ENCODE measurements around the gene SMPD4. TPM values are rescaled to one million over a fixed set of nuclear protein-coding genes. Genes with fewer than 3 reads are reported as not detected.
"Not testable (repeated sequence)": the region's sequence is repeated elsewhere in the genome, so short reads cannot be mapped to it uniquely, and the experiment has no call there.

Gene SMPD4
- total and polyA plus RNA-seq, 3 donors from 2014 or later = 89.0 to 121 (median 101) TPM

- H3K27ac ChIP-seq; H3K9me3 ChIP-seq; DNase-seq; H3K36me3 ChIP-seq (ENCODE audit: low read depth, missing control alignments); H3K4me1 ChIP-seq; intact Hi-C loops (cut with DNase I; ENCODE audit: low total_unique reads); H3K4me3 ChIP-seq; H3K27me3 ChIP-seq: not testable (repeated sequence)
- WGBS, 2 donors = 81 to 88% methylated on average over 8 to 14 of the region's 15 CpGs
Measured at GRCh38 chr2:130138841-130139251, 42.6 kb downstream of the SMPD4 start.

- H3K27ac ChIP-seq; H3K9me3 ChIP-seq; DNase-seq; intact Hi-C loops (cut with DNase I; ENCODE audit: low total_unique reads); H3K36me3 ChIP-seq (ENCODE audit: low read depth, missing control alignments); H3K27me3 ChIP-seq; H3K4me1 ChIP-seq; H3K4me3 ChIP-seq: not testable (repeated sequence)
- 90% methylated on average over 5 of the region's 13 CpGs; no CpG with 5 or more reads in 1 of the 2 donors for WGBS, 2 donors
Measured at GRCh38 chr2:130138326-130138725, 43.1 kb downstream of the SMPD4 start.

GRCh38 chr2:130137118-130137517, 44.3 kb downstream of the SMPD4 start:
- H3K36me3 ChIP-seq (ENCODE audit: low read depth, missing control alignments); intact Hi-C loops (cut with DNase I; ENCODE audit: low total_unique reads); H3K27ac ChIP-seq; H3K27me3 ChIP-seq; DNase-seq; H3K4me1 ChIP-seq; H3K4me3 ChIP-seq; H3K9me3 ChIP-seq: not testable (repeated sequence)
- WGBS, 2 donors = 80% methylated on average over 5 of the region's 5 CpGs; no CpG with 5 or more reads in 1 of the 2 donors

- WGBS, 2 donors = 96% methylated on average over 9 of the region's 10 CpGs; no CpG with 5 or more reads in 1 of the 2 donors
- intact Hi-C loops (cut with DNase I; ENCODE audit: low total_unique reads); H3K9me3 ChIP-seq; H3K36me3 ChIP-seq (ENCODE audit: low read depth, missing control alignments); DNase-seq; H3K4me1 ChIP-seq; H3K4me3 ChIP-seq; H3K27ac ChIP-seq; H3K27me3 ChIP-seq: not testable (repeated sequence)
Measured at GRCh38 chr2:130136546-130136945, 44.9 kb downstream of the SMPD4 start.

GRCh38 chr2:130135692-130136541, 45.5 kb downstream of the SMPD4 start:
- 89 to 96% methylated on average over 7 to 15 of the region's 15 CpGs for WGBS, 2 donors
- Histone ChIP-seq H3K4me3 (no peak overlapping the region), H3K4me1 (no peaks in the 10 kb centered on the region), H3K27me3 (no peaks in the 10 kb centered on the region), H3K9me3 (no peaks in the 10 kb centered on the region), H3K27ac (no peak overlapping the region), H3K36me3 (ENCODE audit: low read depth, missing control alignments) (no peaks in the 10 kb centered on the region)
- no peak for DNase-seq
- TF ChIP-seq POLR2A (IDR thresholded peaks at IDR 0.05) (no peak), CTCF (IDR thresholded peaks at IDR 0.05) (no peak)
- intact Hi-C loops (cut with DNase I; ENCODE audit: low total_unique reads) = no loop called here

GRCh38 chr2:130129120-130129829, 52.1 kb downstream of the SMPD4 start, which contains the start of gene POTEF:
Gene POTEF (minus strand): TSS chr2:130129222. CDS start chr2:130120515, 8,707 bp downstream.
- H3K27me3 ChIP-seq; H3K9me3 ChIP-seq; H3K27ac ChIP-seq; H3K36me3 ChIP-seq (ENCODE audit: low read depth, missing control alignments); intact Hi-C loops (cut with DNase I; ENCODE audit: low total_unique reads); H3K4me1 ChIP-seq; H3K4me3 ChIP-seq: not testable (repeated sequence)
- 65 to 92% methylated on average over 4 to 18 of the region's 29 CpGs for WGBS, 2 donors
- DNase-seq = peak; percentile 71

GRCh38 chr2:130128464-130128863, 52.9 kb downstream of the SMPD4 start:
- H3K27me3 ChIP-seq; H3K27ac ChIP-seq; H3K4me1 ChIP-seq; DNase-seq; H3K36me3 ChIP-seq (ENCODE audit: low read depth, missing control alignments); H3K9me3 ChIP-seq; H3K4me3 ChIP-seq; intact Hi-C loops (cut with DNase I; ENCODE audit: low total_unique reads): not testable (repeated sequence)
- WGBS, 2 donors = 66 to 74% methylated on average over 7 to 14 of the region's 14 CpGs

- H3K4me1 ChIP-seq; H3K9me3 ChIP-seq; H3K27me3 ChIP-seq; DNase-seq; intact Hi-C loops (cut with DNase I; ENCODE audit: low total_unique reads); H3K36me3 ChIP-seq (ENCODE audit: low read depth, missing control alignments); H3K4me3 ChIP-seq; H3K27ac ChIP-seq: not testable (repeated sequence)
- no CpG with 5 or more reads among the region's 9 CpGs for WGBS, 2 donors
Measured at GRCh38 chr2:130127726-130128125, 53.7 kb downstream of the SMPD4 start.

- H3K36me3 ChIP-seq (ENCODE audit: low read depth, missing control alignments); H3K4me1 ChIP-seq; H3K4me3 ChIP-seq; DNase-seq; H3K27me3 ChIP-seq; H3K9me3 ChIP-seq; H3K27ac ChIP-seq; intact Hi-C loops (cut with DNase I; ENCODE audit: low total_unique reads): not testable (repeated sequence)
- 80 to 82% methylated on average over 16 to 43 of the region's 45 CpGs for WGBS, 2 donors
Measured at GRCh38 chr2:130120924-130121323, 60.5 kb downstream of the SMPD4 start.

- intact Hi-C loops (cut with DNase I; ENCODE audit: low total_unique reads); H3K36me3 ChIP-seq (ENCODE audit: low read depth, missing control alignments); H3K4me3 ChIP-seq; H3K9me3 ChIP-seq; H3K27me3 ChIP-seq; H3K4me1 ChIP-seq; H3K27ac ChIP-seq; DNase-seq: not testable (repeated sequence)
- 41 to 70% methylated on average over 3 to 7 of the region's 8 CpGs for WGBS, 2 donors
Measured at GRCh38 chr2:130102597-130103363, 78.6 kb downstream of the SMPD4 start.
